PC-3 (cell line): Measurements from ENCODE around the gene APOBEC2. TPM values are rescaled to one million over a fixed set of nuclear protein-coding genes. Genes with fewer than 3 reads are reported as not detected.
A peak's percentile ranks its signal among the peaks of the same experiment; 100 is the strongest.

Source experiments
- ATAC-seq: fragments of 200-7000 bp; cut with Tn5 transposase; 2 replicates; pipeline ENCODE4 v1.9.1; 2020; ENCODE audit warnings: mild to moderate bottlenecking, moderate library complexity
- BruUV-seq: library from RNA; stranded (reverse); fragments of 400-500 nt; replicated peaks from 2 replicates; lab custom pipeline; 2021; lab: Mats Ljungman, UMichigan
- CTCF ChIA-PET: fragments of 300-600 bp; sonication (Branson Sonifier 250); formaldehyde crosslinking; loops from one replicate; lab custom pipeline; 2022; ENCODE audit warnings: antibody characterized with exemption; lab: Charles Lee
- POLR2A ChIA-PET: fragments of 300-600 bp; sonication (Branson Sonifier 250); formaldehyde crosslinking; loops from one replicate; lab custom pipeline; 2022; ENCODE audit warnings: antibody characterized with exemption; ENCODE audit not compliant: unreplicated experiment; lab: Charles Lee
- DNase-seq: peaks from one replicate; pipeline ENCODE4 v3.0.0-alpha.2; 2015
- H2AFZ ChIP-seq: fragments of 300-600 bp; sonication (generic); 2 replicates; pipeline ENCODE4 v1.6.0; 2016; ENCODE audit warnings: antibody characterized with exemption, low read length
- H3F3A ChIP-seq: fragments of 300-600 bp; sonication (generic); one replicate; pipeline ENCODE4 v1.6.0; 2017; ENCODE audit warnings: antibody characterized with exemption, low read length, control low read depth, mild to moderate bottlenecking; ENCODE audit not compliant: unreplicated experiment
- H3K27ac ChIP-seq: fragments of 300-600 bp; sonication (generic); 2 replicates; pipeline ENCODE4 v1.5.1; 2016; ENCODE audit warnings: mild to moderate bottlenecking, low read length
- H3K27me3 ChIP-seq: fragments of 300-600 bp; sonication (generic); 2 replicates; pipeline ENCODE4 v1.6.1; 2016; ENCODE audit warnings: low read length, mixed read lengths
- H3K36me3 ChIP-seq: fragments of 300-600 bp; sonication (generic); 2 replicates; pipeline ENCODE4 v1.6.1; 2016; ENCODE audit warnings: low read depth, mixed run types, low read length, mixed read lengths
- H3K4me1 ChIP-seq: fragments of 300-600 bp; sonication (generic); 2 replicates; pipeline ENCODE4 v1.5.1; 2016; ENCODE audit warnings: low read length; ENCODE audit not compliant: insufficient read depth
- H3K4me2 ChIP-seq: fragments of 300-600 bp; sonication (generic); 2 replicates; pipeline ENCODE4 v1.6.0; 2016; ENCODE audit warnings: low read length
- H3K4me3 ChIP-seq: fragments of 300-600 bp; sonication (generic); 2 replicates; pipeline ENCODE4 v1.5.1; 2016; ENCODE audit warnings: mild to moderate bottlenecking, low read length, mixed read lengths
- H3K79me2 ChIP-seq: fragments of 300-600 bp; sonication (generic); 2 replicates; pipeline ENCODE4 v1.6.1; 2017; ENCODE audit warnings: low read length, mixed read lengths
- H3K9ac ChIP-seq: fragments of 300-600 bp; sonication (generic); 2 replicates; pipeline ENCODE4 v1.6.0; 2016; ENCODE audit warnings: mild to moderate bottlenecking, low read length
- H3K9me2 ChIP-seq: fragments of 300-600 bp; sonication (generic); replicated peaks from 2 replicates; pipeline ENCODE4 v1.6.1; 2016; ENCODE audit warnings: mixed run types, low read length, mixed read lengths
- H3K9me3 ChIP-seq: fragments of 300-600 bp; sonication (generic); 2 replicates; pipeline ENCODE4 v1.6.1; 2016; ENCODE audit warnings: low read length, mixed read lengths
- H4K20me1 ChIP-seq: fragments of 300-600 bp; sonication (generic); 2 replicates; pipeline ENCODE4 v1.6.1; 2016; ENCODE audit warnings: low read length, mixed read lengths
- CTCF ChIP-seq: fragments of 300-600 bp; sonication (generic); conservative IDR thresholded peaks from 2 replicates; pipeline ENCODE4 v1.5.1; 2017; ENCODE audit warnings: antibody characterized with exemption, low read depth, mild to moderate bottlenecking, low read length
- EZH2 ChIP-seq: fragments of 300-600 bp; sonication (generic); IDR thresholded peaks from one replicate; pipeline ENCODE4 v1.6.1; 2017; ENCODE audit warnings: antibody characterized with exemption, mild to moderate bottlenecking, low read length; ENCODE audit not compliant: unreplicated experiment
- EZH2phosphoT487 ChIP-seq: fragments of 300-600 bp; sonication (generic); IDR thresholded peaks from 2 replicates; pipeline ENCODE4 v1.6.1; 2018; ENCODE audit warnings: mild to moderate bottlenecking, antibody characterized with exemption, low read length, borderline replicate concordance
- intact Hi-C: fragments of 100-400 bp; cut with micrococcal nuclease; formaldehyde crosslinking; loops from 2 replicates; pipeline ENCODE4 v1.9.0; 2023
- total RNA-seq: library from RNA; depleted of rRNA; stranded (reverse); fragments of >200 nt; gene quantifications from 2 replicates; pipeline ENCODE4 v1.2.3, GENCODE V29; 2014

Gene APOBEC2
- total RNA-seq, 1 experiment from 2014 or later: not detected

- no peak overlapping the region for H3K4me2 ChIP-seq
- H3K9me3 ChIP-seq: no peaks in the 10 kb centered on the region
- no peaks in the 10 kb centered on the region for H3K79me2 ChIP-seq
- no peak for TF ChIP-seq EZH2phosphoT487
- no peak for TF ChIP-seq CTCF
- no peak for TF ChIP-seq EZH2
- H3K27ac ChIP-seq: no peak overlapping the region
- DNase-seq: no peak
- no peak overlapping the region for H2AFZ ChIP-seq
- peaks cover 15% of the 10 kb centered on the region for H3K4me1 ChIP-seq
- H3K36me3 ChIP-seq: no peaks in the 10 kb centered on the region
- intact Hi-C loops: no loop called here
- H3K27me3 ChIP-seq: no peaks in the 10 kb centered on the region
- H3K9ac ChIP-seq: no peak overlapping the region
- ChIA-PET POLR2A (no interaction called here), CTCF (no interaction called here)
- BruUV-seq: no TSS peak
- H3K9me2 ChIP-seq: no peaks in the 10 kb centered on the region
- H3F3A ChIP-seq: no peaks in the 10 kb centered on the region
- H4K20me1 ChIP-seq: no peaks in the 10 kb centered on the region
- no peak for ATAC-seq
- no peak overlapping the region for H3K4me3 ChIP-seq
Measured at GRCh38 chr6:41032830-41033229, 20.2 kb upstream of the APOBEC2 start.

- Histone ChIP-seq H3K9ac (no peak overlapping the region), H3K4me3 (no peak overlapping the region), H4K20me1 (no peaks in the 10 kb centered on the region), H2AFZ (no peak overlapping the region), H3K36me3 (no peaks in the 10 kb centered on the region), H3K4me1 (peaks cover 8% of the 10 kb centered on the region), H3K9me2 (no peaks in the 10 kb centered on the region), H3K79me2 (no peaks in the 10 kb centered on the region), H3F3A (no peaks in the 10 kb centered on the region), H3K9me3 (no peaks in the 10 kb centered on the region), H3K27ac (no peak overlapping the region), H3K27me3 (no peaks in the 10 kb centered on the region), H3K4me2 (no peak overlapping the region)
- intact Hi-C loops: no loop called here
- no peak for DNase-seq
- ChIA-PET POLR2A (no interaction called here), CTCF (no interaction called here)
- no TSS peak for BruUV-seq
- ATAC-seq: no peak
- TF ChIP-seq EZH2phosphoT487: no peak
- TF ChIP-seq CTCF: no peak
- no peak for TF ChIP-seq EZH2
Measured at GRCh38 chr6:41033776-41034175, 19.2 kb upstream of the APOBEC2 start.

GRCh38 chr6:41036186-41036585 is 16.8 kb upstream of the APOBEC2 start:
- H3K4me1 ChIP-seq: peaks cover 21% of the 10 kb centered on the region
- BruUV-seq: no TSS peak
- ATAC-seq (peak; percentile 61; the same call in 1 of the 2 replicates), DNase-seq (peak; percentile 62)
- H3K36me3 ChIP-seq: no peaks in the 10 kb centered on the region
- H2AFZ ChIP-seq: no peak overlapping the region
- no peak for TF ChIP-seq EZH2
- TF ChIP-seq CTCF: no peak
- no peak for TF ChIP-seq EZH2phosphoT487
- no peaks in the 10 kb centered on the region for H3K9me2 ChIP-seq
- intact Hi-C loops: no loop called here
- no peaks in the 10 kb centered on the region for H3F3A ChIP-seq
- H3K9me3 ChIP-seq: no peaks in the 10 kb centered on the region
- no peak overlapping the region for H3K4me2 ChIP-seq
- H3K4me3 ChIP-seq: no peak overlapping the region
- POLR2A ChIA-PET: interaction anchor here (0.6 kb wide), 1 partner anchor 35 kb away, joined by 4 read pairs; no protein-coding TSS in a partner anchor
- no peaks in the 10 kb centered on the region for H3K79me2 ChIP-seq
- H4K20me1 ChIP-seq: no peaks in the 10 kb centered on the region
- CTCF ChIA-PET: no interaction called here
- H3K27me3 ChIP-seq: no peaks in the 10 kb centered on the region
- no peak overlapping the region for H3K27ac ChIP-seq
- no peak overlapping the region for H3K9ac ChIP-seq
